HAP-1 (cell line): ENCODE results near the gene NKAIN2.
A peak's percentile ranks its signal among the peaks of the same experiment; 100 is the strongest.

Experiments
- DNase-seq, 2 experiments: peaks; one replicate each; pipeline ENCODE4 v3.0.0-alpha.2; 2016 to 2020; ENCODE audit warnings: low spot score in 2 of 2
- H3K27me3 ChIP-seq: fragments of 250-450 bp; sonication (Bioruptor Pico); 2 replicates; pipeline ENCODE4 v1.5.1; 2020; ENCODE audit warnings: low read depth, mild to moderate bottlenecking, moderate library complexity
- H3K36me3 ChIP-seq: fragments of 250-450 bp; sonication (Bioruptor Pico); replicated peaks from 2 replicates; pipeline ENCODE4 v1.5.1; 2020; ENCODE audit warnings: mild to moderate bottlenecking
- H3K4me1 ChIP-seq: fragments of 250-450 bp; sonication (Bioruptor Pico); 2 replicates; pipeline ENCODE4 v1.5.1; 2020; ENCODE audit warnings: mild to moderate bottlenecking
- H3K4me3 ChIP-seq: fragments of 250-450 bp; sonication (Bioruptor Pico); 2 replicates; pipeline ENCODE4 v1.5.1; 2020; ENCODE audit warnings: mild to moderate bottlenecking, moderate library complexity
- H3K9me3 ChIP-seq: fragments of 250-450 bp; sonication (Bioruptor Pico); 2 replicates; pipeline ENCODE4 v1.5.1; 2020; ENCODE audit warnings: mild to moderate bottlenecking, moderate library complexity
- in situ Hi-C: fragments of 300-500 bp; cut with MboI; formaldehyde crosslinking; loops from 3 replicates; pipeline ENCODE4 v1.14.3; 2020; ENCODE audit warnings: low sequenced_read_pairs, inconsistent platforms, mixed read lengths

Gene NKAIN2

GRCh38 chr6:124869416-124869815, 1065.8 kb downstream of the NKAIN2 start:
- Histone ChIP-seq H3K4me1 (no peaks in the 10 kb centered on the region), H3K27me3 (peaks cover 52% of the 10 kb centered on the region), H3K9me3 (no peaks in the 10 kb centered on the region), H3K4me3 (no peak overlapping the region), H3K36me3 (no peaks in the 10 kb centered on the region)
- DNase-seq: no peak
- in situ Hi-C loops: no loop called here

GRCh38 chr6:124870611-124871459, 1067.2 kb downstream of the NKAIN2 start:
- Histone ChIP-seq H3K4me1 (no peaks in the 10 kb centered on the region), H3K4me3 (no peak overlapping the region), H3K9me3 (no peaks in the 10 kb centered on the region), H3K27me3 (peaks cover 37% of the 10 kb centered on the region), H3K36me3 (no peaks in the 10 kb centered on the region)
- peak; percentile 13 to 59 for DNase-seq
- in situ Hi-C loops: loop anchor here (10.0 kb wide), 1 partner anchor 244 kb away; no protein-coding TSS in a partner anchor

GRCh38 chr6:124872361-124873065, 1068.8 kb downstream of the NKAIN2 start:
- H3K27me3 ChIP-seq: peaks cover 36% of the 10 kb centered on the region
- no peaks in the 10 kb centered on the region for H3K4me1 ChIP-seq
- H3K9me3 ChIP-seq: no peaks in the 10 kb centered on the region
- in situ Hi-C loops: loop anchor here (10.0 kb wide), 1 partner anchor 242 kb away; no protein-coding TSS in a partner anchor
- no peak overlapping the region for H3K4me3 ChIP-seq
- no peak for DNase-seq
- no peaks in the 10 kb centered on the region for H3K36me3 ChIP-seq

GRCh38 chr6:124873066-124873410, 1069.4 kb downstream of the NKAIN2 start:
- Histone ChIP-seq H3K36me3 (no peaks in the 10 kb centered on the region), H3K4me3 (no peak overlapping the region), H3K9me3 (no peaks in the 10 kb centered on the region), H3K4me1 (no peaks in the 10 kb centered on the region), H3K27me3 (peaks cover 33% of the 10 kb centered on the region)
- in situ Hi-C loops: loop anchor here (10.0 kb wide), 1 partner anchor 242 kb away; no protein-coding TSS in a partner anchor
- no peak for DNase-seq
